ENCODE measurements around the gene CFAP299. TPM values are rescaled to one million over a fixed set of nuclear protein-coding genes. Genes with fewer than 3 reads are reported as not detected.

Gene CFAP299
- total and polyA plus RNA-seq, 2 of the 13 experiments (the other 11 are each of a cell fraction or from before 2014, with no cell fraction given), result not detected

DNA sequence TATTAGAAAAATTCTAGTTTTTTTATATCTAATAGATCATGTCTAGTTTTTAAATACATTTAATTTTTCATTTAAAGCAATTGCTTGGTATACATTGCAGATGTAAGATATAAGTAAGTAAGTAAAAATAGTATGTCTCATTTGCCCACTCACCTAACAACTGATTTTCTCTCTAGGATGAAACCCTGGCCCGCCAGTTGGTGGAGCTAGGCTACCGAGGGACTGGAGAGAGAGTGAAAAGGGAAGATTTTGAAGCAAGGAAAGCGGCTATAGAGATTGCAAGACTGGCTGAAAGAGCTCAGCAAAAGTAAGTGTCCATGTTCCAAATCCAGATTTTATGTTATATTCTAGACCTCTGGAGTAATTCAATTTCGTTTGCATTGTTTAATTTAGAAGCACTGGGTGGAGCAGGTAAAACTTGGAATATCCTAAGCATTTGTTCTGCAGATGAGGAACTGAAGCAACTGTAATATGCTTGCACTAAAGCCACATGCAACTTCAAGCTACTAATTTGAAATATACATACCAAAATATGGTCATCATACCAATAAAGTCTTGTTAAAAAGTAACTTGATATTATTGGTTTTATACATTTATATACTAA lies 27.1 kb downstream of the CFAP299 start:
- Histone ChIP-seq H3K27me3 (ENCODE audit: control insufficient read depth in 1 of 2, insufficient read depth in 2 of 2, low read length in 2 of 2) (no peaks in the 10 kb centered on the region), H3K4me1 (ENCODE audit: insufficient read depth, low read length) (no peaks in the 10 kb centered on the region), H3K4me3 (replicated peaks in 1 of 3; ENCODE audit: insufficient read depth in 1 of 3, low read depth in 2 of 3, low read length in 3 of 3) (no peak overlapping the region), H3K36me3 (replicated peaks in 1 of 2; ENCODE audit: control insufficient read depth in 1 of 2, insufficient read depth in 2 of 2, low read length in 2 of 2) (no peaks in the 10 kb centered on the region), H3K9me3 (ENCODE audit: low read length) (no peaks in the 10 kb centered on the region), H3K9ac (ENCODE audit: insufficient read depth, low read depth, low read length) (no peak overlapping the region), H3K79me2 (ENCODE audit: insufficient read depth, low read length) (no peaks in the 10 kb centered on the region), H2AFZ (ENCODE audit: low read length) (no peak overlapping the region), H3K27ac (ENCODE audit: extremely low read length, insufficient read depth, low read length) (no peak overlapping the region), H4K20me1 (ENCODE audit: insufficient read depth, low read length) (no peaks in the 10 kb centered on the region), H3K4me2 (ENCODE audit: low read depth, low read length) (no peak overlapping the region)
- BruUV-seq (replicated peaks), result no TSS peak
- no peak for TF ChIP-seq ZNF441 (CRISPR knock-in tag; IDR thresholded peaks at IDR 0.05; ENCODE audit: borderline replicate concordance)
- peak; percentile 77 for TF ChIP-seq STAG1 (CRISPR knock-in tag; IDR thresholded peaks at IDR 0.05)
- peak; percentile 71 for TF ChIP-seq CTCF (CRISPR knock-in tag; IDR thresholded peaks at IDR 0.05)
- TF ChIP-seq, protein P1, sequence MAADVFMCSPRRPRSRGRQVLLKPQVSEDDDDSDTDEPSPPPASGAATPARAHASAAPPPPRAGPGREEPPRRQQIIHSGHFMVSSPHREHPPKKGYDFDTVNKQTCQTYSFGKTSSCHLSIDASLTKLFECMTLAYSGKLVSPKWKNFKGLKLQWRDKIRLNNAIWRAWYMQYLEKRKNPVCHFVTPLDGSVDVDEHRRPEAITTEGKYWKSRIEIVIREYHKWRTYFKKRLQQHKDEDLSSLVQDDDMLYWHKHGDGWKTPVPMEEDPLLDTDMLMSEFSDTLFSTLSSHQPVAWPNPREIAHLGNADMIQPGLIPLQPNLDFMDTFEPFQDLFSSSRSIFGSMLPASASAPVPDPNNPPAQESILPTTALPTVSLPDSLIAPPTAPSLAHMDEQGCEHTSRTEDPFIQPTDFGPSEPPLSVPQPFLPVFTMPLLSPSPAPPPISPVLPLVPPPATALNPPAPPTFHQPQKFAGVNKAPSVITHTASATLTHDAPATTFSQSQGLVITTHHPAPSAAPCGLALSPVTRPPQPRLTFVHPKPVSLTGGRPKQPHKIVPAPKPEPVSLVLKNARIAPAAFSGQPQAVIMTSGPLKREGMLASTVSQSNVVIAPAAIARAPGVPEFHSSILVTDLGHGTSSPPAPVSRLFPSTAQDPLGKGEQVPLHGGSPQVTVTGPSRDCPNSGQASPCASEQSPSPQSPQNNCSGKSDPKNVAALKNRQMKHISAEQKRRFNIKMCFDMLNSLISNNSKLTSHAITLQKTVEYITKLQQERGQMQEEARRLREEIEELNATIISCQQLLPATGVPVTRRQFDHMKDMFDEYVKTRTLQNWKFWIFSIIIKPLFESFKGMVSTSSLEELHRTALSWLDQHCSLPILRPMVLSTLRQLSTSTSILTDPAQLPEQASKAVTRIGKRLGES (CRISPR knock-in tag; IDR thresholded peaks at IDR 0.05; ENCODE audit: borderline replicate concordance), result no peak
- TF ChIP-seq RAD21 (CRISPR knock-in tag; IDR thresholded peaks at IDR 0.05), result peak; percentile 17; the same call in 1 of the 2 replicates
- no peak for FAIRE-seq
- ChIA-PET CTCF (ENCODE audit: low intra/inter-chr PET ratio, low total read pairs) (interaction anchor here (2.4 to 2.7 kb wide), 2 partner anchors 677 to 690 kb away, joined by 11 read pairs; no protein-coding TSS in a partner anchor), POLR2A (no interaction called here)
- ATAC-seq, result peak; percentile 77
- intact Hi-C loops (cut with micrococcal nuclease; ENCODE audit: unreplicated experiment), result loop anchor here (1.0 kb wide), 2 partner anchors 628 to 690 kb away; no protein-coding TSS in a partner anchor
- peak; percentile 20 for DNase-seq (ENCODE audit: low spot score)
- in situ Hi-C loops (cut with HindIII; ENCODE audit: extremely low pct_ligation_motif_present, low pct_unique_long_range_greater_than_20kb), result loop anchor here (5.0 kb wide), 1 partner anchor 625 kb away; no protein-coding TSS in a partner anchor
- WGBS (ENCODE audit: low lambda C conversion rate), result 4% methylated on average over 4 of the region's 4 CpGs

Measured in HepG2 (cell line).